Adipocyte (in vitro differentiated cells): ENCODE results near the gene IMMP2L.
"Not testable (repeated sequence)": the region's sequence is repeated elsewhere in the genome, so short reads cannot be mapped to it uniquely, and the experiment has no call there.

Experiments
- DNase-seq: peaks from one replicate; pipeline ENCODE4 v3.0.0-alpha.2; 2015; ENCODE audit warnings: low read depth
- H3K27me3 ChIP-seq: replicated peaks from 2 replicates; pipeline ENCODE4 v1.7.0; 2013; ENCODE audit warnings: mild to moderate bottlenecking, low read length, moderate library complexity; ENCODE audit not compliant: control insufficient read depth, insufficient read depth
- H3K36me3 ChIP-seq: 2 replicates; pipeline ENCODE4 v1.7.0; 2013; ENCODE audit warnings: low read length, mild to moderate bottlenecking, moderate library complexity; ENCODE audit not compliant: control insufficient read depth, insufficient read depth, severe bottlenecking
- H3K4me1 ChIP-seq: 2 replicates; pipeline ENCODE4 v1.7.0; 2013; ENCODE audit warnings: mild to moderate bottlenecking, low read length, moderate library complexity; ENCODE audit not compliant: control insufficient read depth, insufficient read depth
- H3K4me3 ChIP-seq: 2 replicates; pipeline ENCODE4 v1.7.0; 2013; ENCODE audit warnings: mild to moderate bottlenecking, low read length, moderate library complexity
- H3K9ac ChIP-seq: 2 replicates; pipeline ENCODE4 v1.7.0; 2013; ENCODE audit warnings: mild to moderate bottlenecking, low read length, moderate library complexity
- H3K9me3 ChIP-seq: 2 replicates; pipeline ENCODE4 v1.7.0; 2013; ENCODE audit warnings: mild to moderate bottlenecking, low read length, moderate library complexity; ENCODE audit not compliant: control insufficient read depth

IMMP2L gene

GRCh38 chr7:111282626-111283025 lies 279.7 kb downstream of the IMMP2L start:
- H3K9ac ChIP-seq: no peak overlapping the region
- H3K4me1 ChIP-seq: no peaks in the 10 kb centered on the region
- no peaks in the 10 kb centered on the region for H3K27me3 ChIP-seq
- no peak for DNase-seq
- H3K9me3 ChIP-seq: no peaks in the 10 kb centered on the region
- no peaks in the 10 kb centered on the region for H3K36me3 ChIP-seq
- H3K4me3 ChIP-seq: no peak overlapping the region

- Histone ChIP-seq H3K4me1 (peaks cover 11% of the 10 kb centered on the region), H3K4me3 (no peak overlapping the region), H3K9me3 (no peaks in the 10 kb centered on the region), H3K27me3 (no peaks in the 10 kb centered on the region), H3K9ac (no peak overlapping the region), H3K36me3 (no peaks in the 10 kb centered on the region)
- no peak for DNase-seq
Measured at GRCh38 chr7:111274857-111275256, 287.4 kb downstream of the IMMP2L start.

- Histone ChIP-seq H3K4me3 (no peak overlapping the region), H3K36me3 (no peaks in the 10 kb centered on the region), H3K9ac (no peak overlapping the region), H3K9me3 (no peaks in the 10 kb centered on the region), H3K27me3 (no peaks in the 10 kb centered on the region), H3K4me1 (peaks cover 14% of the 10 kb centered on the region)
- no peak for DNase-seq
Measured at GRCh38 chr7:111272092-111272491, 290.2 kb downstream of the IMMP2L start.

GRCh38 chr7:111270794-111271193 lies 291.5 kb downstream of the IMMP2L start:
- not testable (repeated sequence) for H3K36me3 ChIP-seq, DNase-seq, H3K4me3 ChIP-seq, H3K27me3 ChIP-seq, H3K9me3 ChIP-seq, H3K9ac ChIP-seq
- H3K4me1 ChIP-seq: peaks cover 27% of the 10 kb centered on the region

- Histone ChIP-seq H3K27me3 (no peaks in the 10 kb centered on the region), H3K36me3 (no peaks in the 10 kb centered on the region), H3K4me3 (no peak overlapping the region), H3K9me3 (no peaks in the 10 kb centered on the region), H3K4me1 (peaks cover 35% of the 10 kb centered on the region), H3K9ac (no peak overlapping the region)
- no peak for DNase-seq
Measured at GRCh38 chr7:111268941-111269340, 293.4 kb downstream of the IMMP2L start.

GRCh38 chr7:111266613-111267012 lies 295.7 kb downstream of the IMMP2L start:
- peak overlapping the region; percentile 68 for H3K9ac ChIP-seq
- no peak overlapping the region for H3K4me3 ChIP-seq
- H3K4me1 ChIP-seq: peaks cover 48% of the 10 kb centered on the region
- no peaks in the 10 kb centered on the region for H3K9me3 ChIP-seq
- H3K27me3 ChIP-seq: no peaks in the 10 kb centered on the region
- no peaks in the 10 kb centered on the region for H3K36me3 ChIP-seq
- peak; percentile 89 for DNase-seq

GRCh38 chr7:111265394-111265793 lies 296.9 kb downstream of the IMMP2L start:
- Histone ChIP-seq H3K27me3 (no peaks in the 10 kb centered on the region), H3K9me3 (no peaks in the 10 kb centered on the region), H3K4me1 (peaks cover 48% of the 10 kb centered on the region), H3K4me3 (no peak overlapping the region), H3K9ac (peak overlapping the region; percentile 68), H3K36me3 (no peaks in the 10 kb centered on the region)
- DNase-seq: peak; percentile 56

GRCh38 chr7:111264981-111265380 lies 297.3 kb downstream of the IMMP2L start:
- Histone ChIP-seq H3K4me3 (no peak overlapping the region), H3K27me3 (no peaks in the 10 kb centered on the region), H3K9ac (peak overlapping the region; percentile 57), H3K9me3 (no peaks in the 10 kb centered on the region), H3K4me1 (peaks cover 48% of the 10 kb centered on the region), H3K36me3 (no peaks in the 10 kb centered on the region)
- DNase-seq: no peak

GRCh38 chr7:111264111-111264868 lies 298.0 kb downstream of the IMMP2L start:
- H3K9me3 ChIP-seq: no peaks in the 10 kb centered on the region
- no peaks in the 10 kb centered on the region for H3K36me3 ChIP-seq
- H3K4me1 ChIP-seq: peaks cover 48% of the 10 kb centered on the region
- H3K9ac ChIP-seq: peak overlapping the region; percentile 57
- DNase-seq: peak; percentile 25
- peak overlapping the region; percentile 30 for H3K4me3 ChIP-seq
- no peaks in the 10 kb centered on the region for H3K27me3 ChIP-seq

GRCh38 chr7:111262293-111263116 lies 299.8 kb downstream of the IMMP2L start:
- Histone ChIP-seq H3K9me3 (no peaks in the 10 kb centered on the region), H3K27me3 (no peaks in the 10 kb centered on the region), H3K36me3 (no peaks in the 10 kb centered on the region), H3K4me3 (no peak overlapping the region), H3K4me1 (peaks cover 48% of the 10 kb centered on the region), H3K9ac (no peak overlapping the region)
- DNase-seq: no peak

GRCh38 chr7:111261496-111261895 lies 300.8 kb downstream of the IMMP2L start:
- no peaks in the 10 kb centered on the region for H3K9me3 ChIP-seq
- peaks cover 39% of the 10 kb centered on the region for H3K4me1 ChIP-seq
- H3K36me3 ChIP-seq: no peaks in the 10 kb centered on the region
- no peak for DNase-seq
- H3K4me3 ChIP-seq: no peak overlapping the region
- no peaks in the 10 kb centered on the region for H3K27me3 ChIP-seq
- H3K9ac ChIP-seq: no peak overlapping the region
